ENCODE measurements around the gene SLC18B1. TPM values are rescaled to one million over a fixed set of nuclear protein-coding genes. Genes with fewer than 3 reads are reported as not detected.

Gene SLC18B1
- total and polyA plus RNA-seq, 2 of the 13 experiments (the other 11 are each of a cell fraction or from before 2014, with no cell fraction given): 11.4 to 13.8 TPM

DNA sequence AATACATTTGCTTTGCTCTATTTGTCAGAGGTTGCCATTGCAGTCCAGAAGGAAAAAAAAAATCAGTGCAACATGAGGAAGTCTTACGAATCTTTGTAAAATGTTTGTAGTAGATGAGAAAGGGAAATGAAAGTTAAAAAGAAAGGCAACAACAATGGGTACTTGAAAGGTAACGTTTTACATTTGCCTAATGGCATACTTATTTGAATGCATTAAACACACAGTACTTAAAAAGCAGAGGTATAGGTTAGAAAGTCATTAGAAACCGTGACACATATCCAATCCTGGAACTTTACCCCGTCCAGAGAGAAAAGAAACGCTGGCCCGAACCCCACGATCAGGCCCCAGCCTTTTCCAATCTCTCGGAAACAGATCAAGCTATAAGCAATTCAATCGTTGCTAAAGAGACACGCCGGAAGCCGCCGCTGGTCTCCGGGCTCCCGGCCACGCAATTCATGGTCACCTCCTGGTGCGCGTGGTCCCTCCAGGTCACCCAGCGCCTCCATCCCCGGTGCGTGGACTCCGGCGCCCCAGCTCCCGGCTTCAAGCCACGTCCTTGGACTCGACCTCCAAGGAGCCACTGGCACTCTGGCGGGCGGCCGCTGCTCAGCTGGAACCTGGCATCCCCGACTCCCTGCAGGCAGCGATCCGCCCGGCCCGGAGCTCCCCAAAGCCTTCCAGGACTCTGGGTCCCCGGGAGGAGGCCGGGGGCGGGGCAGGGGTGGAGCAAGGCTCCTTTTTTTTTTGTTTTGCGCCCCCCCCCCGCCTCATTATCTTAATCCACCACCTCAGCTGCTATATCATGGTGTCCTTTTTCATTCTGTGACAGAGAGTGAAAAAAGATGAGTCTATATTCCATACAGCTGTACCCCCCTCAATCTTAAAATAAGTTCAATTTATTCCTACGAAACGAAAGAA, at the start of gene SLC18B1 (continued):
- TF ChIP-seq, protein P1, sequence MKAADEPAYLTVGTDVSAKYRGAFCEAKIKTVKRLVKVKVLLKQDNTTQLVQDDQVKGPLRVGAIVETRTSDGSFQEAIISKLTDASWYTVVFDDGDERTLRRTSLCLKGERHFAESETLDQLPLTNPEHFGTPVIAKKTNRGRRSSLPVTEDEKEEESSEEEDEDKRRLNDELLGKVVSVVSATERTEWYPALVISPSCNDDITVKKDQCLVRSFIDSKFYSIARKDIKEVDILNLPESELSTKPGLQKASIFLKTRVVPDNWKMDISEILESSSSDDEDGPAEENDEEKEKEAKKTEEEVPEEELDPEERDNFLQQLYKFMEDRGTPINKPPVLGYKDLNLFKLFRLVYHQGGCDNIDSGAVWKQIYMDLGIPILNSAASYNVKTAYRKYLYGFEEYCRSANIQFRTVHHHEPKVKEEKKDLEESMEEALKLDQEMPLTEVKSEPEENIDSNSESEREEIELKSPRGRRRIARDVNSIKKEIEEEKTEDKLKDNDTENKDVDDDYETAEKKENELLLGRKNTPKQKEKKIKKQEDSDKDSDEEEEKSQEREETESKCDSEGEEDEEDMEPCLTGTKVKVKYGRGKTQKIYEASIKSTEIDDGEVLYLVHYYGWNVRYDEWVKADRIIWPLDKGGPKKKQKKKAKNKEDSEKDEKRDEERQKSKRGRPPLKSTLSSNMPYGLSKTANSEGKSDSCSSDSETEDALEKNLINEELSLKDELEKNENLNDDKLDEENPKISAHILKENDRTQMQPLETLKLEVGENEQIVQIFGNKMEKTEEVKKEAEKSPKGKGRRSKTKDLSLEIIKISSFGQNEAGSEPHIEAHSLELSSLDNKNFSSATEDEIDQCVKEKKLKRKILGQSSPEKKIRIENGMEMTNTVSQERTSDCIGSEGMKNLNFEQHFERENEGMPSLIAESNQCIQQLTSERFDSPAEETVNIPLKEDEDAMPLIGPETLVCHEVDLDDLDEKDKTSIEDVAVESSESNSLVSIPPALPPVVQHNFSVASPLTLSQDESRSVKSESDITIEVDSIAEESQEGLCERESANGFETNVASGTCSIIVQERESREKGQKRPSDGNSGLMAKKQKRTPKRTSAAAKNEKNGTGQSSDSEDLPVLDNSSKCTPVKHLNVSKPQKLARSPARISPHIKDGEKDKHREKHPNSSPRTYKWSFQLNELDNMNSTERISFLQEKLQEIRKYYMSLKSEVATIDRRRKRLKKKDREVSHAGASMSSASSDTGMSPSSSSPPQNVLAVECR (CRISPR knock-in tag; IDR thresholded peaks at IDR 0.05; ENCODE audit: borderline replicate concordance): peak; percentile 66; the same call in 1 of the 2 replicates
- TF ChIP-seq ZNF614 (CRISPR knock-in tag; IDR thresholded peaks at IDR 0.05; ENCODE audit: borderline replicate concordance) (peak; percentile 85; the same call in 1 of the 2 replicates), HNRNPUL1 (IDR thresholded peaks at IDR 0.05; ENCODE audit: low read depth, low read length) (no peak), FOXO1 (CRISPR knock-in tag; IDR thresholded peaks at IDR 0.05) (0 out of 2 replicates have a peak, but pooled peaks have one; percentile 23), ZNF230 (CRISPR knock-in tag; IDR thresholded peaks at IDR 0.05) (no peak), ZNF605 (CRISPR knock-in tag; IDR thresholded peaks at IDR 0.05) (peak; percentile 62), TBX2 (CRISPR knock-in tag; IDR thresholded peaks at IDR 0.05; ENCODE audit: borderline replicate concordance) (peak; percentile 44; the same call in 1 of the 2 replicates), FLYWCH1 (CRISPR knock-in tag; IDR thresholded peaks at IDR 0.05) (no peak), ZNF317 (CRISPR knock-in tag; IDR thresholded peaks at IDR 0.05) (0 out of 2 replicates have a peak, but pooled peaks have one; percentile 6), SOX6 (IDR thresholded peaks at IDR 0.05) (no peak), SOX6 (CRISPR knock-in tag; IDR thresholded peaks at IDR 0.05) (peak; percentile 51), GZF1 (CRISPR knock-in tag; IDR thresholded peaks at IDR 0.05) (no peak; the same call in 1 of the 2 replicates), HOXA3 (CRISPR knock-in tag; IDR thresholded peaks at IDR 0.05) (peak; percentile 49; the same call in 1 of the 2 replicates), REPIN1 (CRISPR knock-in tag; IDR thresholded peaks at IDR 0.05; ENCODE audit: borderline replicate concordance, low read depth) (0 out of 2 replicates have a peak, but pooled peaks have one; percentile 48), SMYD3 (CRISPR knock-in tag; IDR thresholded peaks at IDR 0.05) (no peak)
- TF ChIP-seq, protein P2, sequence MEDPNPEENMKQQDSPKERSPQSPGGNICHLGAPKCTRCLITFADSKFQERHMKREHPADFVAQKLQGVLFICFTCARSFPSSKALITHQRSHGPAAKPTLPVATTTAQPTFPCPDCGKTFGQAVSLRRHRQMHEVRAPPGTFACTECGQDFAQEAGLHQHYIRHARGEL (CRISPR knock-in tag; IDR thresholded peaks at IDR 0.05): no peak
- TF ChIP-seq, protein P3, sequence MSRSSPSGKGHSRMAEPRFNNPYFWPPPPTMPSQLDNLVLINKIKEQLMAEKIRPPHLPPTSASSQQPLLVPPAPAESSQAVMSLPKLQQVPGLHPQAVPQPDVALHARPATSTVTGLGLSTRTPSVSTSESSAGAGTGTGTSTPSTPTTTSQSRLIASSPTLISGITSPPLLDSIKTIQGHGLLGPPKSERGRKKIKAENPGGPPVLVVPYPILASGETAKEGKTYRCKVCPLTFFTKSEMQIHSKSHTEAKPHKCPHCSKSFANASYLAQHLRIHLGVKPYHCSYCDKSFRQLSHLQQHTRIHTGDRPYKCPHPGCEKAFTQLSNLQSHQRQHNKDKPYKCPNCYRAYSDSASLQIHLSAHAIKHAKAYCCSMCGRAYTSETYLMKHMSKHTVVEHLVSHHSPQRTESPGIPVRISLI (CRISPR knock-in tag; IDR thresholded peaks at IDR 0.05; ENCODE audit: borderline replicate concordance): peak; percentile 73
- TF ChIP-seq, protein P4, sequence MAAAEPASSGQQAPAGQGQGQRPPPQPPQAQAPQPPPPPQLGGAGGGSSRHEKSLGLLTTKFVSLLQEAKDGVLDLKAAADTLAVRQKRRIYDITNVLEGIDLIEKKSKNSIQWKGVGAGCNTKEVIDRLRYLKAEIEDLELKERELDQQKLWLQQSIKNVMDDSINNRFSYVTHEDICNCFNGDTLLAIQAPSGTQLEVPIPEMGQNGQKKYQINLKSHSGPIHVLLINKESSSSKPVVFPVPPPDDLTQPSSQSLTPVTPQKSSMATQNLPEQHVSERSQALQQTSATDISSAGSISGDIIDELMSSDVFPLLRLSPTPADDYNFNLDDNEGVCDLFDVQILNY (CRISPR knock-in tag; conservative IDR thresholded peaks at IDR 0.05): no peak
- TF ChIP-seq, protein P5, sequence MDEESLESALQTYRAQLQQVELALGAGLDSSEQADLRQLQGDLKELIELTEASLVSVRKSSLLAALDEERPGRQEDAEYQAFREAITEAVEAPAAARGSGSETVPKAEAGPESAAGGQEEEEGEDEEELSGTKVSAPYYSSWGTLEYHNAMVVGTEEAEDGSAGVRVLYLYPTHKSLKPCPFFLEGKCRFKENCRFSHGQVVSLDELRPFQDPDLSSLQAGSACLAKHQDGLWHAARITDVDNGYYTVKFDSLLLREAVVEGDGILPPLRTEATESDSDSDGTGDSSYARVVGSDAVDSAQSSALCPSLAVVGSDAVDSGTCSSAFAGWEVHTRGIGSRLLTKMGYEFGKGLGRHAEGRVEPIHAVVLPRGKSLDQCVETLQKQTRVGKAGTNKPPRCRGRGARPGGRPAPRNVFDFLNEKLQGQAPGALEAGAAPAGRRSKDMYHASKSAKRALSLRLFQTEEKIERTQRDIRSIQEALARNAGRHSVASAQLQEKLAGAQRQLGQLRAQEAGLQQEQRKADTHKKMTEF (CRISPR knock-in tag; IDR thresholded peaks at IDR 0.05): peak; percentile 72; the same call in 1 of the 2 replicates
- TF ChIP-seq, protein P6, sequence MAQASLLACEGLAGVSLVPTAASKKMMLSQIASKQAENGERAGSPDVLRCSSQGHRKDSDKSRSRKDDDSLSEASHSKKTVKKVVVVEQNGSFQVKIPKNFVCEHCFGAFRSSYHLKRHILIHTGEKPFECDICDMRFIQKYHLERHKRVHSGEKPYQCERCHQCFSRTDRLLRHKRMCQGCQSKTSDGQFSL (CRISPR knock-in tag; IDR thresholded peaks at IDR 0.05): peak; percentile 47

Data from HepG2 (cell line).